Vagina (tissue), 1 donor: Measurements from ENCODE around the gene MRAS. TPM values are rescaled to one million over a fixed set of nuclear protein-coding genes. Genes with fewer than 3 reads are reported as not detected.

ENCODE experiments used
- total RNA-seq: library from RNA; depleted of rRNA; stranded (reverse); fragments of >200 nt; gene quantifications from one replicate; pipeline ENCODE4 v1.2.3, GENCODE V29; 2016

The MRAS gene
- total RNA-seq, 1 donor from 2014 or later = 26.8 TPM

Other genes with a start within 250 kb of the MRAS start
- 27.5 TPM for gene DZIP1L, start 233.0 kb upstream of the MRAS start, total RNA-seq
- gene A4GNT, start 216.2 kb upstream of the MRAS start, total RNA-seq = not detected
- gene DBR1, start 173.7 kb upstream of the MRAS start, total RNA-seq = 8.6 TPM
- gene ARMC8, start 161.3 kb upstream of the MRAS start, total RNA-seq = 55.0 TPM
- not detected for gene NME9, start 18.7 kb upstream of the MRAS start, total RNA-seq
- 2.0 TPM for gene ESYT3, start 86.0 kb downstream of the MRAS start, total RNA-seq
- 31.7 TPM for gene CEP70, start 245.7 kb downstream of the MRAS start, total RNA-seq